HEK293T (cell line): Measurements from ENCODE around the gene CWH43.

Experiments used
- FOXM1 ChIP-seq: fragments of 450-650 bp; IDR thresholded peaks from 2 replicates; pipeline ENCODE4 v1.6.1; 2017; ENCODE audit warnings: mild to moderate bottlenecking, borderline replicate concordance
- TARDBP ChIP-seq: fragments of 450-650 bp; IDR thresholded peaks from 2 replicates; pipeline ENCODE4 v1.6.1; 2016

DNA sequence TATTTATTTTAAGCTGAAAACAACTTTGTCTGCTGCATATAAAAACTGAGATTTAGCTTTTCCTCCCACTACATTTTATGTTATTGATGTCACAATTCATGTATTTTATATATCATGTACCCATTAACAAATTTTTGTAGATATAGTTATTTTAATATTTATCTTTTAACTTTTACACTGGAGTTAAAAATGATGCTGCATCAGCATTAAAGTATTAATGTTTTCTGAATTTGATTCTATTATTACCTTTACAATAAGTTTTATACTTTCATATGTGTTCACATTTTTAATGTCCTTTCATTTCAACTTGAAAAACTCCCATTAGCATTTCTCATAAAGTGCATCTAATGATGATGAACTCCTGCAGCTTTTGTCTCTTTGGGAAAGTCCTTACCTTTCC, 72.2 kb downstream of the CWH43 start:
- TF ChIP-seq FOXM1 (no peak), TARDBP (no peak)
